GM06990 (cell line): ENCODE results near the gene SH3PXD2B.
"Not testable (repeated sequence)": the region's sequence is repeated elsewhere in the genome, so short reads cannot be mapped to it uniquely, and the experiment has no call there.

Experiments
- DNase-seq: peaks from one replicate; pipeline ENCODE4 v3.0.0-alpha.2; 2011; ENCODE audit not compliant: insufficient read length; ENCODE audit errors: extremely low read depth
- H3K27me3 ChIP-seq: replicated peaks from 2 replicates; pipeline ENCODE4 v1.6.0; 2011; ENCODE audit warnings: low read length; ENCODE audit not compliant: control insufficient read depth, insufficient read depth
- H3K36me3 ChIP-seq: 2 replicates; pipeline ENCODE4 v1.5.1; 2011; ENCODE audit warnings: low read length; ENCODE audit not compliant: control insufficient read depth, insufficient read depth
- H3K4me3 ChIP-seq: replicated peaks from 2 replicates; pipeline ENCODE4 v1.5.1; 2011; ENCODE audit warnings: low read depth, mild to moderate bottlenecking, control low read depth, low read length
- TF ChIP-seq, protein P1 (sequence below): IDR thresholded peaks from 2 replicates; pipeline ENCODE4 v1.5.1; 2011; ENCODE audit warnings: low read length, control low read depth, mild to moderate bottlenecking, inconsistent platforms; ENCODE audit not compliant: insufficient read depth, poor library complexity, severe bottlenecking

The SH3PXD2B gene

GRCh38 chr5:172410662-172411483 lies 43.5 kb downstream of the SH3PXD2B start:
- H3K4me3 ChIP-seq, result no peak overlapping the region
- H3K27me3 ChIP-seq, result no peaks in the 10 kb centered on the region
- TF ChIP-seq, protein P1, sequence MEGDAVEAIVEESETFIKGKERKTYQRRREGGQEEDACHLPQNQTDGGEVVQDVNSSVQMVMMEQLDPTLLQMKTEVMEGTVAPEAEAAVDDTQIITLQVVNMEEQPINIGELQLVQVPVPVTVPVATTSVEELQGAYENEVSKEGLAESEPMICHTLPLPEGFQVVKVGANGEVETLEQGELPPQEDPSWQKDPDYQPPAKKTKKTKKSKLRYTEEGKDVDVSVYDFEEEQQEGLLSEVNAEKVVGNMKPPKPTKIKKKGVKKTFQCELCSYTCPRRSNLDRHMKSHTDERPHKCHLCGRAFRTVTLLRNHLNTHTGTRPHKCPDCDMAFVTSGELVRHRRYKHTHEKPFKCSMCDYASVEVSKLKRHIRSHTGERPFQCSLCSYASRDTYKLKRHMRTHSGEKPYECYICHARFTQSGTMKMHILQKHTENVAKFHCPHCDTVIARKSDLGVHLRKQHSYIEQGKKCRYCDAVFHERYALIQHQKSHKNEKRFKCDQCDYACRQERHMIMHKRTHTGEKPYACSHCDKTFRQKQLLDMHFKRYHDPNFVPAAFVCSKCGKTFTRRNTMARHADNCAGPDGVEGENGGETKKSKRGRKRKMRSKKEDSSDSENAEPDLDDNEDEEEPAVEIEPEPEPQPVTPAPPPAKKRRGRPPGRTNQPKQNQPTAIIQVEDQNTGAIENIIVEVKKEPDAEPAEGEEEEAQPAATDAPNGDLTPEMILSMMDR, result no peak
- no peak for DNase-seq
- no peaks in the 10 kb centered on the region for H3K36me3 ChIP-seq

GRCh38 chr5:172410160-172410559 lies 44.2 kb downstream of the SH3PXD2B start:
- TF ChIP-seq, protein P1, result no peak
- DNase-seq, result no peak
- Histone ChIP-seq H3K27me3 (no peaks in the 10 kb centered on the region), H3K36me3 (no peaks in the 10 kb centered on the region), H3K4me3 (no peak overlapping the region)

- H3K27me3 ChIP-seq, H3K4me3 ChIP-seq, DNase-seq, H3K36me3 ChIP-seq: not testable (repeated sequence)
These were observed 44.8 kb downstream of the SH3PXD2B start for GRCh38 chr5:172409477-172409876.

- TF ChIP-seq, protein P1, result no peak
- DNase-seq, result no peak
These were observed 46.5 kb downstream of the SH3PXD2B start for GRCh38 chr5:172407822-172408221.

GRCh38 chr5:172407241-172407691 lies 47.1 kb downstream of the SH3PXD2B start:
- H3K36me3 ChIP-seq, result no peaks in the 10 kb centered on the region
- DNase-seq, result no peak
- H3K27me3 ChIP-seq, result no peaks in the 10 kb centered on the region; the same call in 1 of the 2 replicates
- no peak overlapping the region for H3K4me3 ChIP-seq
- TF ChIP-seq, protein P1, result no peak

More at GRCh38 chr5:172407822-172408221, 46.5 kb downstream of the SH3PXD2B start:
- H3K36me3 ChIP-seq, result no peaks in the 10 kb centered on the region
- no peaks in the 10 kb centered on the region; the same call in 1 of the 2 replicates for H3K27me3 ChIP-seq
- no peak overlapping the region for H3K4me3 ChIP-seq

- Histone ChIP-seq H3K36me3 (no peaks in the 10 kb centered on the region), H3K4me3 (no peak overlapping the region), H3K27me3 (no peaks in the 10 kb centered on the region; the same call in 1 of the 2 replicates)
- DNase-seq, result no peak
- TF ChIP-seq, protein P1, result no peak
These were observed 48.9 kb downstream of the SH3PXD2B start for GRCh38 chr5:172405226-172406107.
